WERI-Rb-1 (cell line): ENCODE results near the gene GRK3.

ENCODE experiments used
- DNase-seq: peaks from one replicate; pipeline ENCODE4 v3.0.0-alpha.2; 2020
- H3K27ac ChIP-seq: fragments of 250-450 bp; sonication (Bioruptor Pico); 2 replicates; pipeline ENCODE4 v1.5.1; 2020; ENCODE audit warnings: mild to moderate bottlenecking, moderate library complexity
- H3K27me3 ChIP-seq: fragments of 250-450 bp; sonication (Bioruptor Pico); 2 replicates; pipeline ENCODE4 v1.5.1; 2021; ENCODE audit warnings: mild to moderate bottlenecking, low read depth, moderate library complexity; ENCODE audit not compliant: insufficient read depth, severe bottlenecking
- H3K36me3 ChIP-seq: fragments of 250-450 bp; sonication (Bioruptor Pico); 2 replicates; pipeline ENCODE4 v1.5.1; 2020; ENCODE audit warnings: mild to moderate bottlenecking, moderate library complexity
- H3K4me3 ChIP-seq: 2 replicates; pipeline ENCODE4 v1.5.1; 2011; ENCODE audit warnings: low read depth, mild to moderate bottlenecking, control low read depth, low read length
- H3K9me3 ChIP-seq: fragments of 250-450 bp; sonication (Bioruptor Pico); 2 replicates; pipeline ENCODE4 v1.5.1; 2021; ENCODE audit warnings: mild to moderate bottlenecking, moderate library complexity; ENCODE audit not compliant: severe bottlenecking
- TF ChIP-seq, protein P1 (sequence below): IDR thresholded peaks from 2 replicates; pipeline ENCODE4 v1.5.1; 2011; ENCODE audit warnings: low read depth, mild to moderate bottlenecking, control low read depth, inconsistent platforms, low read length

The GRK3 gene

GRCh38 chr22:25542720-25543402, 21.6 kb upstream of the GRK3 start:
- Histone ChIP-seq H3K36me3 (no peaks in the 10 kb centered on the region), H3K27ac (no peak overlapping the region), H3K9me3 (no peaks in the 10 kb centered on the region), H3K4me3 (no peak overlapping the region), H3K27me3 (no peaks in the 10 kb centered on the region)
- no peak for DNase-seq
- TF ChIP-seq, protein P1, sequence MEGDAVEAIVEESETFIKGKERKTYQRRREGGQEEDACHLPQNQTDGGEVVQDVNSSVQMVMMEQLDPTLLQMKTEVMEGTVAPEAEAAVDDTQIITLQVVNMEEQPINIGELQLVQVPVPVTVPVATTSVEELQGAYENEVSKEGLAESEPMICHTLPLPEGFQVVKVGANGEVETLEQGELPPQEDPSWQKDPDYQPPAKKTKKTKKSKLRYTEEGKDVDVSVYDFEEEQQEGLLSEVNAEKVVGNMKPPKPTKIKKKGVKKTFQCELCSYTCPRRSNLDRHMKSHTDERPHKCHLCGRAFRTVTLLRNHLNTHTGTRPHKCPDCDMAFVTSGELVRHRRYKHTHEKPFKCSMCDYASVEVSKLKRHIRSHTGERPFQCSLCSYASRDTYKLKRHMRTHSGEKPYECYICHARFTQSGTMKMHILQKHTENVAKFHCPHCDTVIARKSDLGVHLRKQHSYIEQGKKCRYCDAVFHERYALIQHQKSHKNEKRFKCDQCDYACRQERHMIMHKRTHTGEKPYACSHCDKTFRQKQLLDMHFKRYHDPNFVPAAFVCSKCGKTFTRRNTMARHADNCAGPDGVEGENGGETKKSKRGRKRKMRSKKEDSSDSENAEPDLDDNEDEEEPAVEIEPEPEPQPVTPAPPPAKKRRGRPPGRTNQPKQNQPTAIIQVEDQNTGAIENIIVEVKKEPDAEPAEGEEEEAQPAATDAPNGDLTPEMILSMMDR = no peak

DNA sequence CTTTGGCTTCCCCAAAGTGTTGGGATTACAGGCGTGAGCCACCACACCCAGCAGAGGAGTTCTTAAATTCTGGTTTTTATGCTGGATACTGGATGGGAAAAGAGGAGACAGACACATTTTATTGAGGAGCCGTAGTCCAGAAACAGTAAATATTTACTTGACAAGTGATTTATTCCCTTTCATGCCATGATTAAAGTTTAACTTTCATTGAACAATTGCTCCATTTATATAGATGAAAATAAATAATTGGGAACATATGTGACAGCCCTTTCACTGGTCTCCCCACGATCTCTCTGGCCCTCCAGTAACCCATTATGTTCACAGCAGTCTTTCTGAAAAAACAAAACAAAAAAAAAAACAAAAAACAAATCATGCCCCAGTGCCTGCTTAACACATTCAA, 19.3 kb upstream of the GRK3 start:
- TF ChIP-seq, protein P1 = no peak
- Histone ChIP-seq H3K36me3 (no peaks in the 10 kb centered on the region), H3K27me3 (no peaks in the 10 kb centered on the region), H3K4me3 (no peak overlapping the region), H3K9me3 (no peaks in the 10 kb centered on the region), H3K27ac (no peak overlapping the region)
- no peak for DNase-seq

- no peak for DNase-seq
- no peaks in the 10 kb centered on the region for H3K36me3 ChIP-seq
- TF ChIP-seq, protein P1 = no peak
- no peaks in the 10 kb centered on the region for H3K27me3 ChIP-seq
- no peak overlapping the region for H3K27ac ChIP-seq
- H3K9me3 ChIP-seq = no peaks in the 10 kb centered on the region
- H3K4me3 ChIP-seq = no peak overlapping the region
Measured at GRCh38 chr22:25545672-25546071, 18.8 kb upstream of the GRK3 start.

DNA sequence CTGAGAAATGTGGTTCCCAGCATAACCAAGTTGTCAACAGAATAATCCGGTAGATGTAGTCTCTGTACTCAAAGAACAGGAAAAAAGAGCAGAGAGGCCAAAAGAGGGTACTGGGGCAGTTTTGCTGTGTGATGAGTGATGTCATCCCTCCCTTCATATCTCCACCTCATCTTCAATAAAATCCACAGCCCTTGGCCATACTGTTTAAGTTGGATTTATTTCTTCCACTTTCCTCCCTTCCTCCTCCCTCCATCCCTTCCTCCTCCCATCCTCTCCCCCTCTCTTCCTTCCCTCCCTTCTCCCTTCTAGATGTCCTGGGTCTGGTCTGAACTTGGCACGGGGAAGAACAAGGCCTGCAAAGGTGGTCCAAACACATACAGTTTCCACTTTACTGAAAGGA, 18.2 kb upstream of the GRK3 start:
- no peak for DNase-seq

DNA sequence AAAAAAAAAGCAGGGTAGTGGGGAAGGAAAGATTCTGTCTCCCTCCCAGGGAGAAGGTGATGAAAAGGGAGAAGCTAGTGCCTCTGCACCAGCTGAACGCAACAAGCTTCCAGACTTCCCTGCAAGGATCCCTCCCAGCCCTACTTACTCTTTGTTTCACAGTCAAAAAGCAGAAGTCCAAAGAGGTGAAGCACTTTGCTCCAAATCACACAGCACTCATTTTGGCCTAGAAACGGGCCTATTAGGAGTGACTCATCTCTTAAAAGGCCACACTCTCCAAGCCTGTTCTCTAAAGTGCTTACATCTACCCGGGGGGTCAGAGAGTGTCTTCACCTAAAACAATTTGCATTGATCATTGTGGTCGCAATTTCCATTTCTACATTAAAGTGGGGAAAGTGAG, 17.7 kb upstream of the GRK3 start:
- DNase-seq = no peak
- H3K27ac ChIP-seq = no peak overlapping the region
- TF ChIP-seq, protein P1 = no peak

More for the DNA sequence above, 18.2 kb upstream of the GRK3 start:
- no peaks in the 10 kb centered on the region for H3K9me3 ChIP-seq
- H3K27ac ChIP-seq = no peak overlapping the region
- TF ChIP-seq, protein P1 = no peak
- no peak overlapping the region for H3K4me3 ChIP-seq
- H3K36me3 ChIP-seq = no peaks in the 10 kb centered on the region
- no peaks in the 10 kb centered on the region for H3K27me3 ChIP-seq

More for the DNA sequence above, 17.7 kb upstream of the GRK3 start:
- no peaks in the 10 kb centered on the region for H3K9me3 ChIP-seq
- H3K4me3 ChIP-seq = no peak overlapping the region
- no peaks in the 10 kb centered on the region for H3K27me3 ChIP-seq
- H3K36me3 ChIP-seq = no peaks in the 10 kb centered on the region
